PFSK-1 (cell line): ENCODE data around the gene TCEA2.

Experiments
- POLR2AphosphoS5 ChIP-seq: IDR thresholded peaks from 2 replicates; pipeline ENCODE4 v1.6.1; 2012; ENCODE audit warnings: low read depth, mild to moderate bottlenecking, control low read depth, low read length, moderate library complexity
- REST ChIP-seq, 2 experiments: IDR thresholded peaks; 2 replicates each; pipeline versions ENCODE4 v1.6.1 to v1.8.0; 2011 to 2012; ENCODE audit warnings: low read depth in 2 of 2, low read length in 2 of 2, control low read depth in 1 of 2, inconsistent platforms in 1 of 2, mild to moderate bottlenecking in 1 of 2, moderate library complexity in 1 of 2; ENCODE audit not compliant: insufficient read depth in 1 of 2
- SIN3A ChIP-seq: IDR thresholded peaks from 2 replicates; pipeline ENCODE4 v1.6.1; 2012; ENCODE audit warnings: mild to moderate bottlenecking, low read length, moderate library complexity, borderline replicate concordance; ENCODE audit not compliant: insufficient read depth
- TAF1 ChIP-seq: IDR thresholded peaks from 2 replicates; pipeline ENCODE4 v1.6.1; 2012; ENCODE audit warnings: low read length, control low read depth, borderline replicate concordance; ENCODE audit not compliant: insufficient read depth

GRCh38 chr20:64065062-64065973 lies 2.3 kb downstream of the TCEA2 start:
- TF ChIP-seq TAF1 (no peak), SIN3A (no peak), POLR2AphosphoS5 (no peak), REST (IDR thresholded peaks at IDR 0.05; ENCODE audit: insufficient read depth in 1 of 2, low read depth in 2 of 2, low read length in 2 of 2) (no peak)
